Measurements from ENCODE around the gene C17orf50. TPM values are rescaled to one million over a fixed set of nuclear protein-coding genes. Genes with fewer than 3 reads are reported as not detected.

C17orf50 gene
- total RNA-seq, 4 donors from 2014 or later = not detected

- no peaks in the 10 kb centered on the region for H3K9me3 ChIP-seq
- no peak overlapping the region for H3K27ac ChIP-seq
- H3K4me3 ChIP-seq = no peak overlapping the region
- TF ChIP-seq CTCF (IDR thresholded peaks at IDR 0.05) = no peak
- no peak for TF ChIP-seq POLR2A (IDR thresholded peaks at IDR 0.05)
- no peak for TF ChIP-seq EP300 (IDR thresholded peaks at IDR 0.05)
- H3K4me1 ChIP-seq = peaks cover 0 to 24% (median 8%) of the 10 kb centered on the region in 4 donors
- H3K36me3 ChIP-seq = peaks cover 0 to 6% (median 0%) of the 10 kb centered on the region in 3 donors
- 60 to 70% methylated on average over 1 of the region's 1 CpG for WGBS, 2 donors
- H3K27me3 ChIP-seq = no peaks in the 10 kb centered on the region
- no peak for DNase-seq (ENCODE audit: low spot score in 2 of 2)
Observed at GRCh38 chr17:35732806-35733136, 27.9 kb upstream of the C17orf50 start.

GRCh38 chr17:35733366-35733765, 27.3 kb upstream of the C17orf50 start:
- H3K27ac ChIP-seq = no peak overlapping the region
- no peaks in the 10 kb centered on the region for H3K9me3 ChIP-seq
- H3K36me3 ChIP-seq = peaks cover 0 to 1% (median 0%) of the 10 kb centered on the region in 3 donors
- WGBS, 2 donors = 83 to 87% methylated on average over 6 of the region's 6 CpGs
- H3K4me3 ChIP-seq = no peak overlapping the region
- H3K4me1 ChIP-seq = peaks cover 0 to 23% (median 8%) of the 10 kb centered on the region in 4 donors
- DNase-seq (ENCODE audit: low spot score in 2 of 2) = no peak
- H3K27me3 ChIP-seq = no peaks in the 10 kb centered on the region
- TF ChIP-seq POLR2A (IDR thresholded peaks at IDR 0.05) = no peak
- no peak for TF ChIP-seq EP300 (IDR thresholded peaks at IDR 0.05)
- no peak for TF ChIP-seq CTCF (IDR thresholded peaks at IDR 0.05)

GRCh38 chr17:35734396-35734795, 26.3 kb upstream of the C17orf50 start:
- H3K27ac ChIP-seq = no peak overlapping the region
- no peaks in the 10 kb centered on the region for H3K36me3 ChIP-seq
- TF ChIP-seq EP300 (IDR thresholded peaks at IDR 0.05) = no peak
- TF ChIP-seq CTCF (IDR thresholded peaks at IDR 0.05) = no peak
- TF ChIP-seq POLR2A (IDR thresholded peaks at IDR 0.05) = no peak
- H3K9me3 ChIP-seq = no peaks in the 10 kb centered on the region
- H3K4me1 ChIP-seq = peaks cover 0 to 23% (median 8%) of the 10 kb centered on the region in 4 donors
- no peaks in the 10 kb centered on the region for H3K27me3 ChIP-seq
- 72 to 86% methylated on average over 7 of the region's 7 CpGs for WGBS, 2 donors
- no peak for DNase-seq (ENCODE audit: low spot score in 2 of 2)
- H3K4me3 ChIP-seq = no peak overlapping the region

GRCh38 chr17:35735036-35735805, 25.5 kb upstream of the C17orf50 start:
- Histone ChIP-seq H3K27me3 (peaks cover 0 to 4% of the 10 kb centered on the region in 2 donors), H3K4me3 (no peak overlapping the region), H3K4me1 (peaks cover 0 to 23% (median 8%) of the 10 kb centered on the region in 4 donors), H3K9me3 (no peaks in the 10 kb centered on the region), H3K36me3 (no peaks in the 10 kb centered on the region), H3K27ac (no peak overlapping the region)
- no peak for TF ChIP-seq POLR2A (IDR thresholded peaks at IDR 0.05)
- TF ChIP-seq CTCF (IDR thresholded peaks at IDR 0.05) = no peak
- TF ChIP-seq EP300 (IDR thresholded peaks at IDR 0.05) = no peak
- WGBS, 2 donors = 87 to 91% methylated on average over 28 to 29 of the region's 29 CpGs
- no peak for DNase-seq (ENCODE audit: low spot score in 2 of 2)

- Histone ChIP-seq H3K27ac (no peak overlapping the region), H3K27me3 (peaks cover 0 to 14% of the 10 kb centered on the region in 2 donors), H3K36me3 (no peaks in the 10 kb centered on the region), H3K4me3 (no peak overlapping the region), H3K9me3 (no peaks in the 10 kb centered on the region), H3K4me1 (peaks cover 0 to 18% (median 4%) of the 10 kb centered on the region in 4 donors)
- WGBS, 2 donors = 94 to 96% methylated on average over 5 of the region's 5 CpGs
- no peak for TF ChIP-seq POLR2A (IDR thresholded peaks at IDR 0.05)
- no peak for TF ChIP-seq CTCF (IDR thresholded peaks at IDR 0.05)
- no peak for TF ChIP-seq EP300 (IDR thresholded peaks at IDR 0.05)
- no peak for DNase-seq (ENCODE audit: low spot score in 2 of 2)
Observed at GRCh38 chr17:35736236-35736635, 24.5 kb upstream of the C17orf50 start.

Measured in tibial nerve (tissue), 4 donors.